ENCODE measurements around the gene TBC1D21.
A peak's percentile ranks its signal among the peaks of the same experiment; 100 is the strongest.

TBC1D21 gene

GRCh38 chr15:73888224-73889041 is 15.1 kb downstream of the TBC1D21 start:
- DNase-seq (ENCODE audit: low read depth in 2 of 2) = no peak

- DNase-seq (ENCODE audit: low read depth in 2 of 2) = no peak
These were observed 15.8 kb downstream of the TBC1D21 start for GRCh38 chr15:73889053-73889761.

- no peak for DNase-seq (ENCODE audit: low read depth in 2 of 2)
These were observed 16.4 kb downstream of the TBC1D21 start for GRCh38 chr15:73889762-73890124.

GRCh38 chr15:73891328-73892315 is 18.3 kb downstream of the TBC1D21 start:
- DNase-seq (ENCODE audit: low read depth in 2 of 2) = no peak

GRCh38 chr15:73892446-73893226 is 19.3 kb downstream of the TBC1D21 start:
- no peak for DNase-seq (ENCODE audit: low read depth in 2 of 2)

- DNase-seq (ENCODE audit: low read depth in 2 of 2) = no peak
These were observed 20.9 kb downstream of the TBC1D21 start for GRCh38 chr15:73894133-73894814.

- DNase-seq (ENCODE audit: low read depth in 2 of 2) = peak; percentile 34 to 59
These were observed 24.3 kb downstream of the TBC1D21 start for GRCh38 chr15:73897441-73898261.

GRCh38 chr15:73899197-73900094 is 26.1 kb downstream of the TBC1D21 start:
- no peak for DNase-seq (ENCODE audit: low read depth in 2 of 2)

- DNase-seq (ENCODE audit: low read depth in 2 of 2) = no peak
These were observed 26.8 kb downstream of the TBC1D21 start for GRCh38 chr15:73900095-73900712.

GRCh38 chr15:73901126-73901810 is 27.9 kb downstream of the TBC1D21 start:
- DNase-seq (ENCODE audit: low read depth in 2 of 2) = no peak

GRCh38 chr15:73902121-73903020 is 29.0 kb downstream of the TBC1D21 start:
- no peak for DNase-seq (ENCODE audit: low read depth in 2 of 2)

- DNase-seq (ENCODE audit: low read depth in 2 of 2) = no peak
These were observed 30.9 kb downstream of the TBC1D21 start for GRCh38 chr15:73904026-73904815.

- DNase-seq (ENCODE audit: low read depth in 2 of 2) = no peak
These were observed 32.0 kb downstream of the TBC1D21 start for GRCh38 chr15:73905225-73905827.

GRCh38 chr15:73906346-73907034 is 33.1 kb downstream of the TBC1D21 start:
- DNase-seq (ENCODE audit: low read depth in 2 of 2) = no peak

- no peak for DNase-seq (ENCODE audit: low read depth in 2 of 2)
These were observed 33.7 kb downstream of the TBC1D21 start for GRCh38 chr15:73907035-73907408.
